ENCODE data around the gene BHLHE40.

DNA sequence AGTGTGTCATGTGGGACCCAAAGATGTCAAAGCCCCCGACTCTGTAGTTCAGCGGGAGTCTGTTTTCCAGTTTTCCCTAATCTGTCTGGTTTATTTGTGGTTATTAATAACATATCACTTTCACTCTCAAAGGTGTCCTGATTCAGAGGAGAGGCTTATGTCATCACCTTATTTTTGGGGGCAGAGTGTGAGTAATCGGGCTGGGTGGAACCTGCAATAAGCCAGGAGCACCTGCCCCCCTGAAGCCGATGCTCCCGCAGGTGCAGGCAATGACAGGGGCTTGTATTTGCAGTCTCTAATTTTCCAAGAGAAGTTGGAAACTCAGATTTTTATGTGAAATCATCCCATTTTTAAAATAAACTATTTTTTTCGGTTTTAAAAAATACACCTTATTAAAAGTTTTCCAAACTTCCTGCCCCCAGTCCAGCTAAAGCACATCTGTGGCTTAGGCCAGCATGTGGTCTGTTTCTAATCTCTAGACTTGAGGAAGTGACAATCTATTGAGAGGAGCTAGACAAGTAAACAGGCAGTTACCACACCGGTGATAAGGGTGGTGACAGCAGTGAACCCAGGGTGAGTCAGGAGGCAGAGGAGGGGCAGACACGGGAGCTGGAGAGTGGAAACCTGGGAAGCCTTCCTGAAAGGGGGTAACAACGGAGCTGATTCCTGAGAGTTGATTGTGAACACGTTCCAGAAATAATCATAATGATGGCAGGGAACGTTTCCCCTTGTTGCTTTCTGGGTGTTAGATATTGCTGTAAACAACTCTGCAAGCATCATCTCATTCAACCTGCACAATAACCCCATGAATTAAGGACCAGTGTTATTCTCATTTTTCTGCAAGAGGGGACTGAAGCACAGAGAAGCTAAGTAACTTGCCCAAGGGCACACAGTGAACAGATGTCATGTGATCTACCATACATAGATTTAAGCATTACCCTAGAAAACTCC, 37.2 kb downstream of the BHLHE40 start:
- TF ChIP-seq, protein P1, sequence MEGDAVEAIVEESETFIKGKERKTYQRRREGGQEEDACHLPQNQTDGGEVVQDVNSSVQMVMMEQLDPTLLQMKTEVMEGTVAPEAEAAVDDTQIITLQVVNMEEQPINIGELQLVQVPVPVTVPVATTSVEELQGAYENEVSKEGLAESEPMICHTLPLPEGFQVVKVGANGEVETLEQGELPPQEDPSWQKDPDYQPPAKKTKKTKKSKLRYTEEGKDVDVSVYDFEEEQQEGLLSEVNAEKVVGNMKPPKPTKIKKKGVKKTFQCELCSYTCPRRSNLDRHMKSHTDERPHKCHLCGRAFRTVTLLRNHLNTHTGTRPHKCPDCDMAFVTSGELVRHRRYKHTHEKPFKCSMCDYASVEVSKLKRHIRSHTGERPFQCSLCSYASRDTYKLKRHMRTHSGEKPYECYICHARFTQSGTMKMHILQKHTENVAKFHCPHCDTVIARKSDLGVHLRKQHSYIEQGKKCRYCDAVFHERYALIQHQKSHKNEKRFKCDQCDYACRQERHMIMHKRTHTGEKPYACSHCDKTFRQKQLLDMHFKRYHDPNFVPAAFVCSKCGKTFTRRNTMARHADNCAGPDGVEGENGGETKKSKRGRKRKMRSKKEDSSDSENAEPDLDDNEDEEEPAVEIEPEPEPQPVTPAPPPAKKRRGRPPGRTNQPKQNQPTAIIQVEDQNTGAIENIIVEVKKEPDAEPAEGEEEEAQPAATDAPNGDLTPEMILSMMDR (IDR thresholded peaks at IDR 0.05): no peak
- TF ChIP-seq POLR2A (IDR thresholded peaks at IDR 0.05): no peak
